Tibial nerve (tissue), 4 donors: ENCODE data around the gene VIPR2. TPM values are rescaled to one million over a fixed set of nuclear protein-coding genes. Genes with fewer than 3 reads are reported as not detected.
"Not testable (repeated sequence)": the region's sequence is repeated elsewhere in the genome, so short reads cannot be mapped to it uniquely, and the experiment has no call there.

ENCODE experiments used
- DNase-seq, 2 donors: peaks; one replicate each; pipeline ENCODE4 v3.0.0-alpha.2; 2019; ENCODE audit warnings: low spot score in 2 of 2
- H3K27ac ChIP-seq, 4 donors: fragments of 200-600 bp; sonication (generic) in 3 of 4; one replicate each; pipeline ENCODE4 v1.5.1; 2017 to 2019; ENCODE audit warnings: mild to moderate bottlenecking in 1 of 4
- H3K27me3 ChIP-seq, 2 donors: fragments of 200-600 bp; sonication (generic) in 1 of 2; one replicate each; pipeline versions ENCODE4 v1.5.1 to v1.6.0; 2017 to 2019
- H3K36me3 ChIP-seq, 3 donors: fragments of 200-600 bp; sonication (generic); one replicate each; pipeline ENCODE4 v1.5.1; 2018 to 2019
- H3K4me1 ChIP-seq, 4 donors: fragments of 200-600 bp; sonication (generic) in 3 of 4; one replicate each; pipeline ENCODE4 v1.5.1; 2017 to 2019
- H3K4me3 ChIP-seq, 4 donors: fragments of 200-600 bp; sonication (generic) in 3 of 4; one replicate each; pipeline ENCODE4 v1.5.1; 2017 to 2019; ENCODE audit warnings: mild to moderate bottlenecking in 1 of 4, moderate library complexity in 1 of 4
- H3K9me3 ChIP-seq, 4 donors: fragments of 200-600 bp; sonication (generic) in 3 of 4; one replicate each; pipeline ENCODE4 v1.5.1; 2017 to 2019
- EP300 ChIP-seq, 2 donors: sonication (generic); formaldehyde crosslinking; IDR thresholded peaks; one replicate each; pipeline ENCODE4 v1.6.1; 2017; ENCODE audit warnings: antibody characterized with exemption in 2 of 2, mild to moderate bottlenecking in 1 of 2
- POLR2A ChIP-seq, 2 donors: fragments of 450-650 bp; IDR thresholded peaks; one replicate each; pipeline ENCODE4 v1.6.1; 2017; ENCODE audit warnings: antibody characterized with exemption in 2 of 2, mild to moderate bottlenecking in 2 of 2, moderate library complexity in 2 of 2
- WGBS, 2 donors: methylation state at CpG; one replicate each; pipeline ENCODE4 v1.1.5; 2018; 5-methylcytosine and 5-hydroxymethylcytosine counted together
- total RNA-seq, 4 donors: library from RNA; depleted of rRNA; stranded (reverse); fragments of >200 nt; gene quantifications; one replicate each; pipeline ENCODE4 v1.1.0, GENCODE V29; 2016
- TF ChIP-seq, protein P1 (sequence below), 5 experiments: fragments of 200-600 bp in 3 of 5; fragments of 450-650 bp in 2 of 5; sonication (generic) in 3 of 5; IDR thresholded peaks; one replicate each; pipeline ENCODE4 v1.5.1; 2016 to 2019; ENCODE audit warnings: antibody characterized with exemption in 5 of 5, mild to moderate bottlenecking in 3 of 5, moderate library complexity in 2 of 5

VIPR2 gene
- total RNA-seq, 4 donors from 2014 or later: 0.22 to 3.6 (median 2.9) TPM

DNA sequence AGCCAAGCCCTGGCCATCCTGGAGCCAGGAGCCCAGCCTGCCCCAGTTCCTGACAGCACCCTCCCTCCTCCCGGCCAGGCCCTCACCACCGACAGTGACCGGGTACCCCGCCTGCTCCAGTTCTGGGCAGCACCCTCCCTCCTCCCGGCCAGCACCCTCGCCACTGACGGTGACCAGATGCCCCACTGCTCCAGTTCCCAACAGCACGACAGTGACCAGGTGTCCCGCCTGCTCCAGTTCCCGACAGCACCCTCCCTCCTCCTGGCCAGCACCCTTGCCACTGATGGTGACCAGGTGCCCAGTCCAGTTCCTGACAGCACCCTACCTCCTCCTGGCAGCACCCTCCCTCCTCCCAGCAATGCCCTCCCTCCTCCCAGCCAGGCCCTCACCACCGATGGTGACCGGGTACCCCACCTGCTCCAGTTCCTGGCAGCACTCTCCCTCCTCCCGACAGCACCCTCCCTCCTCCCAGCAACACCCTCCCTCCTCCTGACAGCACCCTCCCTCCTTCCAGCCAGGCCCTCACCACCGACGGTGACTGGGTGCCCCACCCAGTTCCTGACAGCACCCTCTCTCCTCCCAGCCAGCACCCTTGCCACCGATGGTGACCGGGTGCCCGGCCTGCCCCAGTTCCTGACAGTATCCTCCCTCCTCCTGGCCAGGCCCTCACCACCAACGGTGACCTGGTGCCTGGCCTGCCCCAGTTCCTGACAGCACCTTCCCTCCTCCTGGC is 40.3 kb downstream of the VIPR2 start:
- H3K36me3 ChIP-seq: no peaks in the 10 kb centered on the region
- 81 to 82% methylated on average over 19 of the region's 19 CpGs for WGBS, 2 donors
- no peaks in the 10 kb centered on the region for H3K9me3 ChIP-seq
- DNase-seq: no peak
- H3K4me3 ChIP-seq: no peak overlapping the region
- no peak overlapping the region for H3K27ac ChIP-seq
- TF ChIP-seq, protein P1, sequence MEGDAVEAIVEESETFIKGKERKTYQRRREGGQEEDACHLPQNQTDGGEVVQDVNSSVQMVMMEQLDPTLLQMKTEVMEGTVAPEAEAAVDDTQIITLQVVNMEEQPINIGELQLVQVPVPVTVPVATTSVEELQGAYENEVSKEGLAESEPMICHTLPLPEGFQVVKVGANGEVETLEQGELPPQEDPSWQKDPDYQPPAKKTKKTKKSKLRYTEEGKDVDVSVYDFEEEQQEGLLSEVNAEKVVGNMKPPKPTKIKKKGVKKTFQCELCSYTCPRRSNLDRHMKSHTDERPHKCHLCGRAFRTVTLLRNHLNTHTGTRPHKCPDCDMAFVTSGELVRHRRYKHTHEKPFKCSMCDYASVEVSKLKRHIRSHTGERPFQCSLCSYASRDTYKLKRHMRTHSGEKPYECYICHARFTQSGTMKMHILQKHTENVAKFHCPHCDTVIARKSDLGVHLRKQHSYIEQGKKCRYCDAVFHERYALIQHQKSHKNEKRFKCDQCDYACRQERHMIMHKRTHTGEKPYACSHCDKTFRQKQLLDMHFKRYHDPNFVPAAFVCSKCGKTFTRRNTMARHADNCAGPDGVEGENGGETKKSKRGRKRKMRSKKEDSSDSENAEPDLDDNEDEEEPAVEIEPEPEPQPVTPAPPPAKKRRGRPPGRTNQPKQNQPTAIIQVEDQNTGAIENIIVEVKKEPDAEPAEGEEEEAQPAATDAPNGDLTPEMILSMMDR (IDR thresholded peaks at IDR 0.05): no peak
- no peak for TF ChIP-seq POLR2A (IDR thresholded peaks at IDR 0.05)
- no peak for TF ChIP-seq EP300 (IDR thresholded peaks at IDR 0.05)
- peaks cover 0 to 28% (median 0%) of the 10 kb centered on the region in 4 donors for H3K4me1 ChIP-seq
- H3K27me3 ChIP-seq: no peaks in the 10 kb centered on the region

DNA sequence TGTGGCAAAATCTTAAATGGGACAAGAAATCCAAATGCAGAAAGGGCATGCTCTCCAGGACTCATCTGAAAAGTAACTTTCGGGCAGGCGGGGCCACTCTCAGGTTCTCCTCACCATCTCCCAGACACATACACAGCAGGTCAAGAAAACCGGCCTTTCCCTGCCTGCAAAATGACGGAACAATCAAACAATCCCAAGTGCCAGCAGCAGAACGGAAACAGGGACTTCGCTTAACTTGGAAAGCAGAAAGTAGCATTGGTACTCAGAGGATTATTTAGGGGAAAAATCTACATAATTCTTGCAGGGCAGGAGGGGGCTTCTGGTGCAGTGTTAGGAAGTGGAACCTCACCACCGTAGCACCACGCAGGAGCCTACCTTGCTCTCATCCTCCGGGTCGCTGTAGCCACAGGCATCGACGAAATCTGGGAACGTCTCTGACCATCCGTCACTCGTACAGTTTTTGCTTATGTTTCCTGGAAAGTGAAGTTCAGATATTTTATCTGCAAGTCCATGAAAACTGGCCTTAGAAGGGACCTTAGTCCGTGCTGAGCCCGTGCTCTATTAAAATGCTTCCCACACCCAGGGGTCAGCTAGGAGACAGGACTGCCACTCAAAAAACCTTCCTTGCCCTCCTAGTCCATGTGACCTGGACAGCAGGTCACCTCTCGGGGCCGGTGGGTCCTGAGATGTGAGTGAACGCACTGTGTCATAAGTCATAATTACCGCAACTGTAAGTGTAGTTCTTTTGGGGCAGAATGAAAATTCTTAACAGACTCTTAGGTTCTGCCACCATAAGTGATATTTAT is 41.1 kb downstream of the VIPR2 start:
- H3K27ac ChIP-seq: no peak overlapping the region
- no peaks in the 10 kb centered on the region for H3K36me3 ChIP-seq
- H3K4me3 ChIP-seq: no peak overlapping the region
- DNase-seq: no peak
- no peaks in the 10 kb centered on the region for H3K27me3 ChIP-seq
- no peaks in the 10 kb centered on the region for H3K9me3 ChIP-seq
- WGBS, 2 donors: 87 to 90% methylated on average over 21 of the region's 21 CpGs
- H3K4me1 ChIP-seq: peaks cover 0 to 25% (median 1%) of the 10 kb centered on the region in 4 donors
- TF ChIP-seq POLR2A (IDR thresholded peaks at IDR 0.05) (no peak), EP300 (IDR thresholded peaks at IDR 0.05) (no peak)
- TF ChIP-seq, protein P1 (IDR thresholded peaks at IDR 0.05): no peak

DNA sequence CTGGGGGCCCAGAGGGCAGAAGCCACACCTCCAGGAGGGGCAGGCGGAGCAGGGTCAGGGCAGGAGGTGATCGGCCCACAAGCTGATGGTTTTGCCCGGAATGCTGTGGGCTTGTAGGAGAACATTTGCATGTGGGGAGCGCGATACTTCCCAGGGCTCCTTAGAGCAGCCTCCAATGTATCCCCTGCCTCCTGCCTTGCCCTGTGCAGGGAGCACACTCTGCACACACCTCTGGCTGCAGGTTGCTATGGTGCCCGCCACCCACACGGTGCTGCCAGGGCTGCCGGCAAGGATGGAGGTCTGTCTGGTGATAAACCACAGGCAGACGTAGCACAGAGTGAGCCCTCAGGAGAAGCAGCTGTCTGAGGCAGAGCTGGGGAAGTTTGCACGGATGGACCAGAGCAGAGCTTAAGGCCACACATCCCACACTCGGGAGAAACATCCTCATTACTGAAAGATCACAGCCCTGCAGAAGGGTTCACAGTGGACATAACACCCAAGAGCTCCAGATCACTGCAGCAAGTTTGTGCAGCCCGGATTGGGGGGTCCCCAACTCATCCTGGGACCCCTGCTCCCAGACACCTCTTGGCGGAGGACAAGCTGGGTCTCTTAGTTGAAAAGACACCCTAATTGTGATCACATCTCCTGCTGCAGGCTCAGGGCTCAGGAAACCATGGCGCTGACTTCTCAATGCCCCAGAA is 41.8 kb downstream of the VIPR2 start:
- no peaks in the 10 kb centered on the region for H3K9me3 ChIP-seq
- DNase-seq: no peak
- H3K27ac ChIP-seq: no peak overlapping the region
- no peaks in the 10 kb centered on the region for H3K36me3 ChIP-seq
- 80 to 84% methylated on average over 11 to 13 of the region's 14 CpGs for WGBS, 2 donors
- peaks cover 0 to 24% (median 2%) of the 10 kb centered on the region in 4 donors for H3K4me1 ChIP-seq
- H3K27me3 ChIP-seq: no peaks in the 10 kb centered on the region
- no peak overlapping the region for H3K4me3 ChIP-seq
- no peak for TF ChIP-seq POLR2A (IDR thresholded peaks at IDR 0.05)
- no peak for TF ChIP-seq EP300 (IDR thresholded peaks at IDR 0.05)
- TF ChIP-seq, protein P1 (IDR thresholded peaks at IDR 0.05): no peak

DNA sequence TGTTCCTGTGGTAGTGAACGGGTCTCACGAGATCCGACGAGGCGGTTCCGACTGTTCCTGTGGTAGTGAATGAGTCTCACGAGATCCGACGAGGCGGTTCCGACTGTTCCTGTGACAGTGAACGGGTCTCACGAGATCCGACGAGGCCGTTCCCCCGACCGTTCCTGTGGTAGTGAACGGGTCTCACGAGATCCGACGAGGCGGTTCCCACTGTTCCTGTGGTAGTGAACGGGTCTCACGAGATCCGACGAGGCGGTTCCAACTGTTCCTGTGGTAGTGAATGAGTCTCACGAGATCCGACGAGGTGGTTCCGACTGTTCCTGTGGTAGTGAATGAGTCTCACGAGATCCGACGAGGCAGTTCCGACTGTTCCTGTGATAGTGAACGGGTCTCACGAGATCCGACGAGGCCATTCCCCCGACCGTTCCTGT is 43.0 kb downstream of the VIPR2 start:
- DNase-seq, H3K27ac ChIP-seq, H3K27me3 ChIP-seq, H3K4me3 ChIP-seq, H3K36me3 ChIP-seq, H3K9me3 ChIP-seq: not testable (repeated sequence)
- 93 to 95% methylated on average over 42 of the region's 42 CpGs for WGBS, 2 donors
- peaks cover 0 to 15% (median 2%) of the 10 kb centered on the region in 4 donors for H3K4me1 ChIP-seq

DNA sequence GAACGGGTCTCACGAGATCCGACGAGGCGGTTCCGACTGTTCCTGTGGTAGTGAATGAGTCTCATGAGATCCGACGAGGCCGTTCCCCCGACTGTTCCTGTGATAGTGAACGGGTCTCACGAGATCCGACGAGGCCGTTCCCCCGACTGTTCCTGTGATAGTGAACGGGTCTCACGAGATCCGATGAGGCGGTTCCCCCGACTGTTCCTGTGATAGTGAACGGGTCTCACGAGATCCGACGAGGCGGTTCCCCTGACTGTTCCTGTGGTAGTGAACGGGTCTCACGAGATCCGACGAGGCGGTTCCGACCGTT is 43.6 kb downstream of the VIPR2 start:
- DNase-seq, H3K9me3 ChIP-seq, H3K36me3 ChIP-seq, H3K27ac ChIP-seq, H3K4me3 ChIP-seq, H3K27me3 ChIP-seq: not testable (repeated sequence)
- H3K4me1 ChIP-seq: peaks cover 0 to 15% (median 2%) of the 10 kb centered on the region in 4 donors
- WGBS, 2 donors: 94 to 96% methylated on average over 31 to 33 of the region's 33 CpGs

DNA sequence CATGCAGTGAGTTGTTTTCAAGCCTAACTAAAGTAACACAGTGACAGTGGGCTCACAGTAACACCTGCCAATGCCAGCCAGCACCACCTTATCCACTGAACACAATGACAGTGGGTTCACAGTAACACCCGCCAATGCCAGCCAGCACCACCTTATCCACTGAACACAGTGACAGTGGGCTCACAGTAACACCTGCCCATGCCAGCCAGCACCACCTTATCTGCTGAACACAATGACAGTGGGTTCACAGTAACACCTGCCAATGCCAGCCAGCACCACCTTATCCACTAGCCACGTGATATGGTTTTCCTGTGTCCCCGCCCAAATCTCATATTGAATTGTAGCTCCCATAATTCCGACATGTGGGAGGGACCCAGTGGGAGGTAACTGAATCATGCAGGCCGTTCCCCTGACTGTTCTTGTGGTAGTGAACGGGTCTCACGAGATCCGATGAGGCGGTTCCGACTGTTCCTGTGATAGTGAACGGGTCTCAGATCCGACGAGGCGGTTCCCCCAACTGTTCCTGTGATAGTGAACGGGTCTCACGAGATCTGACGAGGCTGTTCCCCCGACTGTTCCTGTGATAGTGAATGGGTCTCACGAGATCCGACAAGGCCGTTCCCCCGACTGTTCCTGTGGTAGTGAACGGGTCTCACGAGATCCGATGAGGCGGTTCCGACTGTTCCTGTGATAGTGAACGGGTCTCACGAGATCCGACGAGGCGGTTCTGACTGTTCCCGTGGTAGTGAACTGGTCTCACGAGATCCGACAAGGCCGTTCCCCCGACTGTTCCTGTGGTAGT is 44.2 kb downstream of the VIPR2 start:
- not testable (repeated sequence) for DNase-seq

More for the DNA sequence above, 44.2 kb downstream of the VIPR2 start:
- not testable (repeated sequence) for H3K9me3 ChIP-seq, H3K4me3 ChIP-seq, H3K27ac ChIP-seq, H3K36me3 ChIP-seq, H3K27me3 ChIP-seq
- peaks cover 0 to 15% (median 2%) of the 10 kb centered on the region in 4 donors for H3K4me1 ChIP-seq
- 94 to 95% methylated on average over 35 to 37 of the region's 37 CpGs for WGBS, 2 donors
